Measurements from ENCODE around the gene C20orf204.

C20orf204 gene

DNA sequence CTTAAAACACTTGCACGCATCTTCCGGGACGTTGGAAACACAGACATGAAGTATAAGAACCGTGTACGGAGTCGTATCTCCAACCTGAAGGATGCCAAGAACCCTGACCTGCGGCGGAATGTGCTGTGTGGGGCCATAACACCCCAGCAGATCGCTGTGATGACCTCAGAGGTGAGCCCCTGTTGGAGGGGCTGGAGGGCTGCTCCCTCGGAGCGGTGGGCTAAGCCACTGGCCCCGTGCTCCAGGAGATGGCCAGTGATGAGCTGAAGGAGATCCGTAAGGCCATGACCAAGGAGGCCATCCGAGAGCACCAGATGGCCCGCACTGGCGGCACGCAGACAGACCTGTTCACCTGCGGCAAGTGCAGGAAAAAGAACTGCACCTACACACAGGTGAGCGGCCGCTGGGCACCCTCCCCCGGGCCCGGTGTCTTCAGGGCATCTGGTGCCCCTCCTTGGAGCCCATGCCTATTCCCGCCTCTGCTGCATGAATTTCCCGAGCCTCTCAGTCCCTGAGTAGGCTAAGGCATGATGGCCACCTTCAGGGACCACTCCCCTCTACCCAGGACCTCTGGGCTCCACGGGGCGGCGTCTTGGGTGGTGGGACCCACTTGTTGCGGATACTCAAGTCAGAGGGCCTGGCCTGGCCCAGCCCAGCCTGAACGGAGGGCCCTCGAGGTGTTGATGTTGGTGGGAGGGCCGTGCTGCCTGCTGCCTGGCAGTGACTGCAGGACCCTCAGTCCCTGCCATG lies 34.4 kb downstream of the C20orf204 start:
- Histone ChIP-seq H3K27ac (ENCODE audit: low read length) (no peak overlapping the region), H3K36me3 (ENCODE audit: control insufficient read depth in 1 of 2, insufficient read depth in 2 of 2, low read length in 2 of 2) (peaks cover 0 to 29% of the 10 kb centered on the region in 2 donors), H3K9me3 (ENCODE audit: control insufficient read depth in 1 of 2, low read length in 2 of 2) (no peaks in the 10 kb centered on the region), H3K4me3 (ENCODE audit: low read depth in 1 of 2, low read length in 2 of 2) (no peak overlapping the region), H3K27me3 (ENCODE audit: low read depth, low read length) (no peaks in the 10 kb centered on the region), H3K4me1 (ENCODE audit: control insufficient read depth in 1 of 2, insufficient read depth in 2 of 2, low read length in 2 of 2) (no peaks in the 10 kb centered on the region)

DNA sequence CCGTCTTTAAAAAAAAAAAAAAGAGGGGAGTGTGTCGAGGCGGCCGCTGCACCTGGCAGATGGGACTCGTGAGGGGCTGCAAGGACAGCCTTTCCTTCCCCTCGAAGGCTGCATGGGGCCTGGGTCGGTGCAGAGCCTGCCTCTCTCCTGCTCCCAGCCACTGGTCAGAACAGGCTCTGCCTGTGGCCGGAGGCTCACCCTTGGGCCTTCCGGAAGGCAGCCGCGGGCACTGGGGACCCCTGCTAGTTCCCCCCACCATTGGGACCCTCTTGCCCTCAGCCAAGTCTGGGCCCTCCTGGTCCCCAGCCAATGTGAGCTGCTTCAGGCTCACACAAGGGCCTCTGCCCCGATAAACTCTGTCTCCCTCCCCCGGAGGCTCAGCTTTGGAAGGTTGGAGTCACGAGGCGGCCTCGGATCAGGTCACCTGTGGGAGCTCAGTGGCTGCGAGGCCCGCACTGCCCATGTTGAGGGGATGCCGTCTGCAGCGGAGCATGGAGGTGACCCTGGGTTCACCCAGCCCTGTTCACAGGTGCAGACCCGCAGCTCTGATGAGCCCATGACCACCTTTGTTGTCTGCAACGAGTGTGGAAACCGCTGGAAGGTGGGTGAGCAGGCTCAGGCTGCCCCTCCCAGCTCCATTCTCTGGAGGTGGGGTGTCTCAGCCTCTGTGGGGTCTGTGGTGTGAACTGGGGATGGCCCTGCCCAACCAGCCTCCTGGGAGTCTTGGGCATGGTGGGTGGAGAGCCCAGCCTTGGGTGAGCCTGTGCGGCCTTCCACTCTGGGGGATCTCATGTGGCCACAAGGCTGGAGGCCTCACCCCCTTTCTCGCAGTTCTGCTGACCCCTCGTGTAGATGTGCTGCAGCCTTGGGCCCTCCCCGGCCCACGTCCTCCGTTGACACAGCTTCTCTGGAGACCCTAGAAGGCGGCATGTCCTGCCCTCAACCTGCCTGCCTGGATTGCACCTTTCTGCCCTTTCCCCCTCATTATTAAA lies 35.7 kb downstream of the C20orf204 start:
- Histone ChIP-seq H3K4me3 (ENCODE audit: low read depth in 1 of 2, low read length in 2 of 2) (no peak overlapping the region), H3K9me3 (ENCODE audit: control insufficient read depth in 1 of 2, low read length in 2 of 2) (no peaks in the 10 kb centered on the region), H3K36me3 (ENCODE audit: control insufficient read depth in 1 of 2, insufficient read depth in 2 of 2, low read length in 2 of 2) (peaks cover 0 to 29% of the 10 kb centered on the region in 2 donors), H3K27ac (ENCODE audit: low read length) (no peak overlapping the region), H3K4me1 (ENCODE audit: control insufficient read depth in 1 of 2, insufficient read depth in 2 of 2, low read length in 2 of 2) (no peaks in the 10 kb centered on the region), H3K27me3 (ENCODE audit: low read depth, low read length) (no peaks in the 10 kb centered on the region)

DNA sequence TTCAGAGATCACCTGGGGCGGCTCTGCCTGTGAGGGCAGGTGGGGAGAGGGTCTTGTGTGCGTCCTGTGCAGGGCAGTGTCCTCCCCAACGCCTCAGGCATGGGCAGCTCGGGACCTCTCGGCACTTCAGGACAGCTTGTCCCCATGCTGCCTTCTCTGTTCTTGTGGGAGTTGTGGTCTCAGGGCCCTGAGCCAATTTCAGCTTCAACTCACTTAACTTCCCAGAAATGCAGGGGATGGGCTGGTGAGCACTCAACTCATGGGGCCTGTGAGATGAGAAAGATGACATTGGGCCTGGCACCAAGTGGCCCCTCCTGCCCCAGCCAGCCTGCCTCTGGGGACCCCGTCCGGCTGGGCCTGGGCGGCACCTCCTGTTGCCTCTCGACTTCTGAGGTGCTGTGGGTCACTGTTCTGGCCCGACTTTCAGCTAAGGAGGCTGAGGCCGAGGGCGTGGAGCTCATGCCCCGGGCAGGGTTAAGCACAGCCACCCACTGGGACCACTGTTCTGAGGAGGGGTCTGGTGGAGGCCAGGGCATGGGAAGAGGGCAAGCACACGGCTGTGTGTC lies 36.6 kb downstream of the C20orf204 start:
- Histone ChIP-seq H3K27ac (ENCODE audit: low read length) (no peak overlapping the region), H3K9me3 (ENCODE audit: control insufficient read depth in 1 of 2, low read length in 2 of 2) (no peaks in the 10 kb centered on the region), H3K27me3 (ENCODE audit: low read depth, low read length) (no peaks in the 10 kb centered on the region), H3K4me1 (ENCODE audit: control insufficient read depth in 1 of 2, insufficient read depth in 2 of 2, low read length in 2 of 2) (no peaks in the 10 kb centered on the region), H3K36me3 (ENCODE audit: control insufficient read depth in 1 of 2, insufficient read depth in 2 of 2, low read length in 2 of 2) (peaks cover 0 to 29% of the 10 kb centered on the region in 2 donors), H3K4me3 (ENCODE audit: low read depth in 1 of 2, low read length in 2 of 2) (no peak overlapping the region)

DNA sequence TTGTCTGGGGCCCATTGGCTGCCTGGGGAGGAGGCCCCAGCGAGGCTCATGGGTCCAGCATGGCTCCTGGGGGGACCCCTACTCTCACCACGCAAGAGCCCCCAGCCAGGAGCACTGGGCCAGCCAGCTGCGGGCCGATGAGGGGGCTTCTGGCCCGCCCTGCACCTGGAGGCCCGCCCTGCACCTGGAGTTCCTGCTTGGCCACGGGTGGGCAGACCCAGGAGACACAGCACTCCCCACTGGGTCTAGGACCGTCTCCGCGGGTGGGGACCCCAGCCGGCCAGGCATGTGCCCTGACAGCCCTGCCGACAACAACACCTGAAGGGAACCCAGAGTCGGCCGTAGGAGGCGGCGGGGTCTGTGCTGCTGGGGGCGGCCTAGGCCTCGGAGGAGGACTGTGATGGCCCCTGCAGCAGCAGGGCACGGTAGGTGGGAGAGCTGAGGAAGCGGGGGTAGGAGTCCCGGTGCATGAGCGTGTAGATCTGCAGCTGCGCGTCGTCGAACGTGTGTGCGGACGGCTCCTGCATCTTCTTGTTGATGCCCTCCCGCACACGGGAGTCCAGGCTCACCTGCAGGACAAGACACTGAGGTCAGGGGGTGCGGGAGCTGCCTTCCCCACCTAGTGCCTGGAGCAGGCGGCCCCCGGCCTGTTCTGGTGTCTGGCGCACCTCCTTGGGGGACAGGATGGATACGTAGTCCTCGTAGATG lies 37.6 kb downstream of the C20orf204 start:
- H3K27ac ChIP-seq (ENCODE audit: low read length): no peak overlapping the region
- H3K4me1 ChIP-seq (ENCODE audit: control insufficient read depth in 1 of 2, insufficient read depth in 2 of 2, low read length in 2 of 2): peaks cover 2% of the 10 kb centered on the region in 2 donors
- H3K9me3 ChIP-seq (ENCODE audit: control insufficient read depth in 1 of 2, low read length in 2 of 2): no peaks in the 10 kb centered on the region
- H3K4me3 ChIP-seq (ENCODE audit: low read depth in 1 of 2, low read length in 2 of 2): no peak overlapping the region
- peaks cover 0 to 29% of the 10 kb centered on the region in 2 donors for H3K36me3 ChIP-seq (ENCODE audit: control insufficient read depth in 1 of 2, insufficient read depth in 2 of 2, low read length in 2 of 2)
- no peaks in the 10 kb centered on the region for H3K27me3 ChIP-seq (ENCODE audit: low read depth, low read length)

DNA sequence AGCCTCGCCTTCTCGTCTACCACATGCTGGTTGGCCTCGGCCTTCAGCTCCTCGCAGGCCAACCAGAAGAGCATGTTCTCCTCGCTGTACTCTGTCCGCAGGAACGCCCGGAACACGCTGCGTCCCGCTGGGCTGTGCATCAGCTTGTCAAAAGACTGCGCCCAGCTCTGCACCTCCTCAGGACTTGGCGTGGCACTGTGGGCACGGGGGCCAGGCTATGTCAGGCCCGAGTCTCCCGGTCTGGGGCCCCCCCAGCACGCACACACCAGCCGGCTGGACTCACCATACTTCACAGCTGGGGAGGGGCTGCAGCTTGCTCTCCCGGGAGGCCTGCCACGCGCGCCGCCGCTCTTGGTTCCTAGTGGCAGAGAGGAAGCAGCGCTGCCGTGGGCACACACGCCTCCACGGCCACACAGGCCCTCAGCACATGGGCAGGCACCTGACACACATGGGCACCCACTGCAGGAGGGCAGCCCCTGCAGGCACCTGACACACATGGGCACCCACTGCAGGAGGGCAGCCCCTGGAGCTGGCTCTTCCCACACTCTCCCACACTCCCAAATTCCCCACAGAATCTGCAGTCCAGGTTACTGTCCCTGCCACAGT lies 38.3 kb downstream of the C20orf204 start:
- Histone ChIP-seq H3K36me3 (ENCODE audit: control insufficient read depth in 1 of 2, insufficient read depth in 2 of 2, low read length in 2 of 2) (peaks cover 0 to 29% of the 10 kb centered on the region in 2 donors), H3K4me1 (ENCODE audit: control insufficient read depth in 1 of 2, insufficient read depth in 2 of 2, low read length in 2 of 2) (peaks cover 8 to 9% of the 10 kb centered on the region in 2 donors), H3K9me3 (ENCODE audit: control insufficient read depth in 1 of 2, low read length in 2 of 2) (no peaks in the 10 kb centered on the region), H3K27ac (ENCODE audit: low read length) (no peak overlapping the region), H3K4me3 (ENCODE audit: low read depth in 1 of 2, low read length in 2 of 2) (no peak overlapping the region), H3K27me3 (ENCODE audit: low read depth, low read length) (no peaks in the 10 kb centered on the region)

DNA sequence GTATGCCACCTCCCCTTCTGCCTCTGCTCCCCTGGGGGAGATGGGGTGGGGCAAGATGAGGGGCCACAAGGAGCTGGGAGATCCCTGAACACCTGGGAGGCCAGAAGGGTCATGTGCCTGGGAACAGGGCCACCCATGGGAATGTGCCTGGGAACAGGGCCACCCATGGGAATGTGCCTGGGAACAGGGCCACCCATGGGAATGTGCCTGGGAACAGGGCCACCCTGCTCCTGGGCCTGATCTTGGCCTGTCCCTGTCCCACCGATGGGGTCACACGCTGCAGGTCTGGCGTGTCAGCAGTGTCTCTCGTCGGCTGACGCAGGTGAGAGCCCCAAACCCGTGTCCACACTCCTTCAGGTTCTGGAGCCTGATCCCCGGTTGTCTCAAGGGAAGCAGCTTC lies 39.0 kb downstream of the C20orf204 start:
- Histone ChIP-seq H3K4me3 (ENCODE audit: low read depth in 1 of 2, low read length in 2 of 2) (no peak overlapping the region), H3K27ac (ENCODE audit: low read length) (no peak overlapping the region), H3K4me1 (ENCODE audit: control insufficient read depth in 1 of 2, insufficient read depth in 2 of 2, low read length in 2 of 2) (peaks cover 8 to 10% of the 10 kb centered on the region in 2 donors), H3K27me3 (ENCODE audit: low read depth, low read length) (no peaks in the 10 kb centered on the region), H3K36me3 (ENCODE audit: control insufficient read depth in 1 of 2, insufficient read depth in 2 of 2, low read length in 2 of 2) (peaks cover 0 to 29% of the 10 kb centered on the region in 2 donors), H3K9me3 (ENCODE audit: control insufficient read depth in 1 of 2, low read length in 2 of 2) (no peaks in the 10 kb centered on the region)

DNA sequence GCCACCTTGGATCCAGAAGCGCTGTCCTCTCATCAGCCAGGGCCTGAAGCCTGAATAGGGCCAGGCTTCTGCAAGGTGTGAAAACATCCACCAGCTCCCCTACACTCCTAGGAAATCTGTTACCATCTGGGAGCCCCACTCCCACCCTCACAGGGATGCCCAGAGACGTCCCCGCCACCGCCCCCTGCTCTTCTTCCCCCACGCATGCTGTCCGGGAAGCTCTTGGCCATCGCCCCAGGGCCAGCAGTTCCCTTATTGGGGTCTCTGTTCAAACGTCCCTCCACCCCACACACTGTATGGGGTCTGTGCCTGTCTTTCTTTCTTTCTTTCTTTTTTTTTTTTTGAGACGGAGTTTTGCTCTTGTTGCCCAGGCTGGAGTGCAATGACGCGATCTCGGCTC lies 39.6 kb downstream of the C20orf204 start:
- Histone ChIP-seq H3K4me3 (ENCODE audit: low read depth in 1 of 2, low read length in 2 of 2) (no peak overlapping the region), H3K9me3 (ENCODE audit: control insufficient read depth in 1 of 2, low read length in 2 of 2) (no peaks in the 10 kb centered on the region), H3K4me1 (ENCODE audit: control insufficient read depth in 1 of 2, insufficient read depth in 2 of 2, low read length in 2 of 2) (peaks cover 8 to 10% of the 10 kb centered on the region in 2 donors), H3K27ac (ENCODE audit: low read length) (no peak overlapping the region), H3K36me3 (ENCODE audit: control insufficient read depth in 1 of 2, insufficient read depth in 2 of 2, low read length in 2 of 2) (peaks cover 0 to 29% of the 10 kb centered on the region in 2 donors), H3K27me3 (ENCODE audit: low read depth, low read length) (no peaks in the 10 kb centered on the region)

DNA sequence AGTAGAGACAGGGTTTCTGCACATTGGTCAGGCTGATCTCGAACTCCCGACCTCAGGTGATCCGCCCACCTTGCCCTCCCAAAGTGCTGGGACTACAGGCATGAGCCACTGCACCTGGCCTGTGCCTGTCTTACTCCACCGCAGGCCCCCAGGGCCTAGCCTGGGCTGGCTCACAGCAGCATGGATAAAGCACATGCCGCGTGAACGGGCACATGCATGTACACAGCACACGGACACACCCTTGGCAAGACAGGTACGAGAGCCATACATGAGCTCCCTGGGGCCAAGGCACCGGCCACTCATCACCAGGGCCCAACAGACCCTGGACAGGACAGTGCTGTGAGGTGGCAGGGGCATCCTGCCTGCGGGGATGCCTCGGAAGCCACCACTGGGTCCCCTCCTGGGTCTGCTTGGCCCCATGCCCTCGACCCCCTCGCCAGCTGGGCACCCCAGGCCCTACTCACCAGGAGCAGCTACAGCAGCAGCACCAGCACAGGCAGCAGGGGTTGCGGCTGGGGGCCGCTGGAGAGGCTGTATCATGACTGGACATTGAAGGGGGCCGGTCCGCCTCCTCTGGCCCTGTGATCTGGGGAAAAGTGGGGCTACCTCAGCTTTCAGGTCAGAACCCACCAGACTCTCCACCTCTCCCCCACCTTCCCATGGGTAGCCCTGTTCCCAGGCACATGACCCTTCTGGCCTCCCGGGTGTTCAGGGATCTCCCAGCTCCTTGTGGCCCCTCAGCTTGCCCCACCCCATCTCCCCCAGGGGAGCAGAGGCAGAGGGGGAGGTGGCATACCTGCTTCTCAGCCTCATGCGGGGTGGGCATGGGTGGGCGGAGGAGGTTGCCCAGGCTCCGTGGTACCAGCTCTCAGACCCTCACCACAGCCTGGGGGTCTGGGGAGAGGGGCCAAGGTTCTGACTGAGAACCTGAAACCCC lies 40.3 kb downstream of the C20orf204 start:
- H3K4me1 ChIP-seq (ENCODE audit: control insufficient read depth in 1 of 2, insufficient read depth in 2 of 2, low read length in 2 of 2): peaks cover 8 to 10% of the 10 kb centered on the region in 2 donors
- no peaks in the 10 kb centered on the region for H3K9me3 ChIP-seq (ENCODE audit: control insufficient read depth in 1 of 2, low read length in 2 of 2)
- no peaks in the 10 kb centered on the region for H3K27me3 ChIP-seq (ENCODE audit: low read depth, low read length)
- H3K36me3 ChIP-seq (ENCODE audit: control insufficient read depth in 1 of 2, insufficient read depth in 2 of 2, low read length in 2 of 2): peaks cover 0 to 29% of the 10 kb centered on the region in 2 donors
- H3K4me3 ChIP-seq (ENCODE audit: low read depth in 1 of 2, low read length in 2 of 2): peak overlapping the region in 1 of 2 donors; percentile 82
- H3K27ac ChIP-seq (ENCODE audit: low read length): no peak overlapping the region

DNA sequence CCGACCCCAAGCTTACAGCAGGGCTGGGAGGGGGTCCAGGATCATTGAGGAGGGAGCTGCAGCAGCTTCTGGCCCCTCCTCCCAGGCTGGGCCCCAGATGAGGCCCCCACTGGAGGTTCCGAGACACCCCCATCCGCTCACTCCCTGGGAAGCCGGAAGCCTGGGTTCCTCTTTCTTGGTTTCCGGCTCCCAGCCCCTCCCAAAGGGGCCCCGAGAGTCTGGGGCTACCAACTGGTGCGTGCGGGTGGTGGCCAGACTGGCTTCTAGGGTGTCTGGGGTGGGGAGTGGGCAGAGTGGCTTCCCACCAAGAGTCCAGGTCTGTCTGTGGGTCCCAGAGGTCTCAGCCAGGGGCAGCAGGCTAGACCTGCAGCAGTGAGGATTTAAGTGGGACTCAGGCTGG lies 41.1 kb downstream of the C20orf204 start:
- Histone ChIP-seq H3K4me3 (ENCODE audit: low read depth in 1 of 2, low read length in 2 of 2) (peak overlapping the region; percentile 26 to 82), H3K4me1 (ENCODE audit: control insufficient read depth in 1 of 2, insufficient read depth in 2 of 2, low read length in 2 of 2) (peaks cover 8 to 13% of the 10 kb centered on the region in 2 donors), H3K27me3 (ENCODE audit: low read depth, low read length) (no peaks in the 10 kb centered on the region), H3K36me3 (ENCODE audit: control insufficient read depth in 1 of 2, insufficient read depth in 2 of 2, low read length in 2 of 2) (peaks cover 0 to 22% of the 10 kb centered on the region in 2 donors), H3K27ac (ENCODE audit: low read length) (no peak overlapping the region), H3K9me3 (ENCODE audit: control insufficient read depth in 1 of 2, low read length in 2 of 2) (no peaks in the 10 kb centered on the region)

DNA sequence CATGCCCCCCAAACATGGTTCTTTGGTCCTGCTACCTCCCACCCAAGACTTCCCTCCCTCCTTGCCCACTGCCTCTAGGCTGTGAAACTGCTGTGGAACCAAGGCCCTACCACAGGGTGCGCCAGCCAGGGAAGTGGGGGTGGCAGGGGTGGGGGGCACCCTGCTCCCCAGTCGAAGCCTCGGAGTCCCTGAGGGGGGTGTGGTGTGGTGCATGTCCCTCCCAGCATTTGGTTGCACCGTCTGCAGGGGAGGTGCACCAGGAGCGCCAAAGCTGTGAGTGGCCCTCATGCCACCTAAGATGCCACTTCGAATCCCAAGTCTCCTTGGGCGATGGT lies 41.5 kb downstream of the C20orf204 start:
- no peak overlapping the region for H3K27ac ChIP-seq (ENCODE audit: low read length)
- H3K4me1 ChIP-seq (ENCODE audit: control insufficient read depth in 1 of 2, insufficient read depth in 2 of 2, low read length in 2 of 2): peaks cover 8 to 16% of the 10 kb centered on the region in 2 donors
- no peaks in the 10 kb centered on the region for H3K27me3 ChIP-seq (ENCODE audit: low read depth, low read length)
- peaks cover 0 to 18% of the 10 kb centered on the region in 2 donors for H3K36me3 ChIP-seq (ENCODE audit: control insufficient read depth in 1 of 2, insufficient read depth in 2 of 2, low read length in 2 of 2)
- H3K9me3 ChIP-seq (ENCODE audit: control insufficient read depth in 1 of 2, low read length in 2 of 2): no peaks in the 10 kb centered on the region
- peak overlapping the region; percentile 26 to 82 for H3K4me3 ChIP-seq (ENCODE audit: low read depth in 1 of 2, low read length in 2 of 2)
